Mammary microvascular endothelial cell (primary cell): ENCODE data around the gene MCM10. TPM values are rescaled to one million over a fixed set of nuclear protein-coding genes. Genes with fewer than 3 reads are reported as not detected.

Experiments
- total RNA-seq: library from RNA; depleted of rRNA; stranded (reverse); fragments of >200 nt; gene quantifications from 2 replicates; pipeline ENCODE4 v1.2.3, GENCODE V29; 2015

MCM10 gene
- total RNA-seq: 12.2 and 13.5 TPM in 2 replicates

DNA sequence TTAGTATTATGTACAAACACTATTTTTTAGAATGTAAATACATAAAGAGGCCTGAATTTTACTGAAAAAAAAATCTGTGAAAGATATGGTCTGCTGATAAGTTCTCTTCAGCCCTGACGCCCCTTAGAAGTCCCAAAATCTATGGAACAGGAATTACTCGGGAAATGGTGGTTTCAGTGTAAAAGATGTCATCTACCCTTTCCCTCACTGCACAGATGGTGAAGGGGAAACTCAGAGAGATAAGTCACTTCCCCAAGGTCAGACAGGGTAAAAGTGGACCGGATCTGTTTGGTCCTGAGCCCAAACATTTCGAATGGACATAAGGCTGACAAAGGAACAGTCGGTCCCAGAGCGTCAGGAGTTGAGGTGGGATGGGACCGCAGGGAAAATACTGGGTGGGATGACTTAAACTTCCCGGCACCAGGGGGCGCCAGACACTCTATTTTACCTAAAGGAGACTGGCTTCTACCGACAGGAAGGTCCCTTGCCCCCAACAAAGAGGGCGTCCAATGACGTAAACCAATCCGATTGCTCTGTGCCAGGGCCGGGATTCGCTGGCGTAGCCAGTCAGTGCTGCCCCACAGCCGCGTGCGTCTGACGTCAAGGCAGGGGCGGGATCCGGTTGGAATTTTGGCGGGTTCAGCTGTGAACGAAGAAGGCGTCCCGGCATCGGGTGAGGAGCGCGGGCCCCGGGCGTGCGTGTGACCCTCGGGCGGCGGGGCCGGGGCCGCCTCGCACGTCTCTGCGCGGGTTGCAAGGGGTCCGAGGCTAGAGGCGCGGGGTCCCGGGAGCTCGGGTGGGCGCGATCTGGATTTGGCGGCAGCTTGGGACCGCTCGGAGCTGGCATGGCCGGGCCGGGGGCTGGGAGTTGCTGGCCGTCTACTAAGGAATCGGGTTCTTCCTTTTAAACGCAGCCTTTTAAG lies at the start of gene MCM10:
Gene MCM10 (plus strand): TSS at position 625 of the 923 bp plus-strand sequence. CDS start 2,645 bp downstream, outside the sequence.

DNA sequence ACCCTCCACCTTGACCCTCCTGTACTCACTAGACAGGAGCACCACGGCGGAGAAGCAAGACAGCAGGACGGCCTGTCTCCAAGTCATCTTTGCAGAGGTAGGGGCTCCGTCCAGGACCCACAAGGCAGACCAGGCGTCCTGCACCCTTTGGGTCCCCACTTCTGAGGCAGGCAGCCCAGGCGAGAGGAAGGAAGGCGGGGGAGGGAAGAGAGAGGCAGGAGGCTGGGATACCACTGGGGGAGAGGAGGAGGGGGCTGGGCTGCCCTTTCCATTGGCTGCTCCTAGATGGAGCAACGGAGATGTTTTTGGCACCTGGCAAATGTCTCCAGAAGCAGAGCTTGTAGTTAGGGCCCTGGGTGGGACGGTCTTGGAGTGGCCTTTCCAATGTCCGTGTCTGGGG lies 72.8 kb downstream of the MCM10 start, which contains the start of gene UCMA:
Gene UCMA (minus strand): TSS at position 203 of the 400 bp plus-strand sequence. CDS start 116 bp downstream, at position 87.

Other genes starting within 250 kb of the MCM10 start
- 1.6 and 2.4 TPM in 2 replicates for gene CCDC3, start 159.8 kb upstream of the MCM10 start, total RNA-seq
- 94.5 and 95.8 TPM in 2 replicates for gene OPTN, start 61.4 kb upstream of the MCM10 start, total RNA-seq
- not detected in 2 replicates for gene UCMA, start 72.8 kb downstream of the MCM10 start, total RNA-seq
- gene PHYH, start 138.5 kb downstream of the MCM10 start, total RNA-seq: 11.5 and 13.7 TPM in 2 replicates
- 32.6 and 43.7 TPM in 2 replicates for gene SEPHS1, start 186.7 kb downstream of the MCM10 start, total RNA-seq